GM23338 (cell line): Measurements from ENCODE around the gene AGAP1.

ENCODE experiments used
- CTCF ChIP-seq, 2 experiments: fragments of 200-600 bp in 1 of 2; sonication (generic) in 1 of 2; conservative IDR thresholded peaks; 2 replicates each; pipeline versions ENCODE4 v1.5.1 to v1.6.1; 2016 to 2017; ENCODE audit warnings: antibody characterized with exemption in 2 of 2, low read depth in 2 of 2, mild to moderate bottlenecking in 2 of 2, moderate library complexity in 1 of 2
- EZH2 ChIP-seq: fragments of 200-600 bp; sonication (generic); IDR thresholded peaks from one replicate; pipeline ENCODE4 v1.8.0; 2017; ENCODE audit warnings: antibody characterized with exemption, mild to moderate bottlenecking, low read depth; ENCODE audit not compliant: unreplicated experiment
- JUNB ChIP-seq: IDR thresholded peaks from one replicate; pipeline ENCODE4 v1.6.1; 2016; ENCODE audit warnings: antibody characterized with exemption; ENCODE audit not compliant: unreplicated experiment
- POLR2AphosphoS5 ChIP-seq: IDR thresholded peaks from 2 replicates; pipeline ENCODE4 v1.6.1; 2016; ENCODE audit warnings: antibody characterized with exemption, low read depth

GRCh38 chr2:235597081-235597615, 103.3 kb downstream of the AGAP1 start:
- TF ChIP-seq EZH2 (no peak), CTCF (conservative IDR thresholded peaks at IDR 0.05; ENCODE audit: low read depth in 2 of 2) (no peak), JUNB (no peak), POLR2AphosphoS5 (no peak)
